T-helper 1 cell treated with Interleukin-12 subunit alpha and Interleukin-12 subunit beta and Interleukin-4 antibody, amounts not matched to agents 30 μg/mL and 1 μg/mL, for 36 hours (primary cell): Measurements from ENCODE around the gene HOXD13.

ENCODE experiments used
- H3K27ac Mint-ChIP-seq: one replicate; pipeline ENCODE4 v1.8.0; 2021; ENCODE audit warnings: mild to moderate bottlenecking, mixed read lengths
- H3K27me3 Mint-ChIP-seq: one replicate; pipeline ENCODE4 v1.8.0; 2021; ENCODE audit warnings: low read depth, mixed read lengths
- H3K36me3 Mint-ChIP-seq: one replicate; pipeline ENCODE4 v1.8.0; 2021; ENCODE audit warnings: low read depth, mixed read lengths
- H3K4me1 Mint-ChIP-seq: one replicate; pipeline ENCODE4 v1.8.0; 2021; ENCODE audit warnings: low read depth, mixed read lengths
- H3K4me3 Mint-ChIP-seq: one replicate; pipeline ENCODE4 v1.8.0; 2021; ENCODE audit warnings: mild to moderate bottlenecking, moderate library complexity, mixed read lengths
- H3K9me3 Mint-ChIP-seq: one replicate; pipeline ENCODE4 v1.8.0; 2021; ENCODE audit warnings: mixed read lengths

Gene HOXD13

DNA sequence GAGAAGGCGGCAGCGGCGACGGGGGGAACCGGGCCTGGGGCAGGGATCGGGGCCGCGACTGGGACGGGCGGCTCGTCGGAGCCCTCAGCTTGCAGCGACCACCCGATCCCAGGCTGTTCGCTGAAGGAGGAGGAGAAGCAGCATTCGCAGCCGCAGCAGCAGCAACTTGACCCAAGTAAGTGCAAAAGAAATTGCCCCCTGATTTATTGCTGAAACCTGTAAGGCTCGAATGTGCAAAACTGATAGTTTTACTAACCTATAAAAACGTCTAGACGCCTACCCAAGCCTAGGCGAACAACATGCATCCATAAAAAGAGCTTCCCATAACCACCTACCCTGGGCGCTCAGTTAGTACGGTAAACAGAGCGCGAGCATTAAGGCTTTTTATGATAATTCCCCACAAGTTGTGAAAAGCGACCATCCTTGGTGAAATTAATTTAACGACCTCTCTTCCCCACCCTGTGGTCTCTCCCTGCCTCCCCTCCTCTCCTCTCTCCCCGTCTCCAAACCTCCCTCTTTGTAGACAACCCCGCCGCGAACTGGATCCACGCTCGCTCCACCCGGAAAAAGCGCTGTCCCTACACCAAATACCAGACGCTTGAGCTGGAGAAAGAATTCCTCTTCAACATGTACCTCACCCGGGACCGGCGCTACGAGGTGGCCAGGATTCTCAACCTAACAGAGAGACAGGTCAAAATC, 31.0 kb downstream of the HOXD13 start:
- H3K27ac Mint-ChIP-seq, result peak overlapping the region; percentile 21
- peaks cover 2% of the 10 kb centered on the region for H3K36me3 Mint-ChIP-seq
- H3K27me3 Mint-ChIP-seq, result peaks cover 89% of the 10 kb centered on the region
- no peak overlapping the region for H3K4me3 Mint-ChIP-seq
- H3K9me3 Mint-ChIP-seq, result peaks cover 3% of the 10 kb centered on the region
- H3K4me1 Mint-ChIP-seq, result peaks cover 13% of the 10 kb centered on the region

DNA sequence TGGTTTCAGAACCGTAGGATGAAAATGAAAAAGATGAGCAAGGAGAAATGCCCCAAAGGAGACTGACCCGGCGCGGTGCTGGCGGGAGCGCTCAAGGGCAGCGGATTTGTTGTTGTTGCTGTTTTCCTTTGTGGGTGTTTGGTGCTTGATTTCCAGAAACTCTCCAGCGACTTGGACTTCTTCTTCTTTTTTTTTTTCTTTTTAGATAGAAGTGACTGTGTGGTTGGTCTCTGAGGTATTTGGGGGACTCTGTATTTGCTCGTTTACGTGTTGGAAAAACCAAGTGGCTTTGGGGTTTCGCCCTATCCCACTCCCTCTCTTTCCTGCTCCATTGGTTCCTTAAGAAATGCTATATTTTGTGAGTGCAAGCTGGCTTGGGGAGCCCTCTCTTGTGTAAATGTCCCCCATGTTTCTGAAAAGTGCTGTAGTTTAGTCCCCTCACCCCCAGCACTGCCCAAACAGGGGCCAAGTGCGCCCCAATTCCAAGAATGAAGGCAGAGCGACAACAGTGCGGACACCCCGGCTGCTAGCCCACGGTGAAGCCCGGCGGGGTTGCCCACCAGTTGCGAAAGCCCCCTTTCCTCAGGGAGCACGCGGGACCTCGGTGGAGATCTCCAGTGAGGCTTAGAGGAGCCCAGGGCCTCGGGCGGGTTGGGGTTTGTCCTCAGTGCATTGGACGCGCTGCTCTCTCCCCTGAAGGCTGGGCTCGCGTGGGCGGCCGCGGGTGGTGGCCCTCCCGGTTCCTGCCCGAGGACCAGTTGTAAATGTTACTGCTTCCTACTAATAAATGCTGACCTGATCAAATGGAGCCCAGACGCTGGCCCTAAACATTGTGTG, 31.8 kb downstream of the HOXD13 start:
- Mint-ChIP-seq H3K4me3 (no peak overlapping the region), H3K27me3 (peaks cover 89% of the 10 kb centered on the region), H3K4me1 (peaks cover 9% of the 10 kb centered on the region), H3K9me3 (no peaks in the 10 kb centered on the region), H3K36me3 (no peaks in the 10 kb centered on the region), H3K27ac (peak overlapping the region; percentile 36)

DNA sequence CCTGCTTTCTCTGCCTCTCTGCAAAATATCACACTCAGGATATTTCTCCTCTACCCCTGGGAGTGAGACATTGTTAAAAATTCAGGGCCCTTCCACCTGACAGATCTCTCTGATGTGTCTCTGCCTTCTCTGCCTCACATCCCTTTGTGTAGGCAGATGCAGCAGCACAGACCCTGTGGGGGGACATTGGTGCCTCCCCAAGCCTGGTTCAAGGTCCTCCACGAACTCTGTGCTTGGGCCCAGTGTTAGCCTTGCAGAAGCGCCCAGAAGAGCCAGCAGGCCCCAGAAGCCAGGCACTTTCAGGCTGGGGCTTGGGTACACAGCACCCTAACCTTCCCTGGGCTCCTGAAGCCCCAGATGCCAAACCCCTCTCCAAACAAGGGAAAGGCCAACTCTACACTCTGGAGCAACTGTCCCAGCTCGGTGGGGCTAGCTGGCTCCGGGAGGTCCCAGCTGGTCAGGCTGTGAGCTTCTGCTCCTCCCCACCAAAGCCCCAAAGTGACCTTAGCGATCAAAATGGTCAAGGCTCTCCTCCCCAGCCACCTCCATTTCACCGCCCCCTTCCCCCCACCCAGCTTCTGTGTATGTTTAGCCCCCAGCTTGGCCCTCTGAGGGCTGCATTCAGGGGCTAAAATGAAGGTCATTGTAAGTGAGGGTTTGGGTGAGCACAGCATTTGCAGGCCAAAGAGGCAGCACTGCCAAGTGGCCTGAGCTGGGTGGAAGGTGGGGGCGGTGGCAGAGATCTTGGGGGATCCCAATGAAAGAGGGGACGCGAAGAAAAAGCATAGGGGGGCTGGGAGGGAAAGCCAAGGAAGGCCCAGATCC, 32.6 kb downstream of the HOXD13 start:
- no peaks in the 10 kb centered on the region for H3K36me3 Mint-ChIP-seq
- H3K27ac Mint-ChIP-seq, result no peak overlapping the region
- no peak overlapping the region for H3K4me3 Mint-ChIP-seq
- H3K9me3 Mint-ChIP-seq, result no peaks in the 10 kb centered on the region
- peaks cover 7% of the 10 kb centered on the region for H3K4me1 Mint-ChIP-seq
- H3K27me3 Mint-ChIP-seq, result peaks cover 81% of the 10 kb centered on the region

DNA sequence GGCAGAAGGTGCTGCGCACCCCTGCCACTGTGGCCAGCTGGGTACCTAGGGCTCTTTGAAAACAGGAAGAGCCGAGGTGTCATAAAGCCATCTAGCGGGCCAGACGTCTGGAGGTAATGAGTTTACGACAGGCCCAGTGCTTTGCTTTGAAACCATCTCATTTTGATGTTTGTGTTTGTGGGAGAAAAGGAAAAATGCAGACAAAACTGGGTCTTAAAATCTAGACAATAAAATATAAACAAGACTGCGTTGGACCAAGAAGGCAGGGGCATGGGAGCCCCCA, 33.2 kb downstream of the HOXD13 start:
- no peaks in the 10 kb centered on the region for H3K36me3 Mint-ChIP-seq
- H3K4me1 Mint-ChIP-seq, result peaks cover 7% of the 10 kb centered on the region
- H3K4me3 Mint-ChIP-seq, result no peak overlapping the region
- H3K9me3 Mint-ChIP-seq, result no peaks in the 10 kb centered on the region
- H3K27ac Mint-ChIP-seq, result peak overlapping the region; percentile 13
- peaks cover 77% of the 10 kb centered on the region for H3K27me3 Mint-ChIP-seq

DNA sequence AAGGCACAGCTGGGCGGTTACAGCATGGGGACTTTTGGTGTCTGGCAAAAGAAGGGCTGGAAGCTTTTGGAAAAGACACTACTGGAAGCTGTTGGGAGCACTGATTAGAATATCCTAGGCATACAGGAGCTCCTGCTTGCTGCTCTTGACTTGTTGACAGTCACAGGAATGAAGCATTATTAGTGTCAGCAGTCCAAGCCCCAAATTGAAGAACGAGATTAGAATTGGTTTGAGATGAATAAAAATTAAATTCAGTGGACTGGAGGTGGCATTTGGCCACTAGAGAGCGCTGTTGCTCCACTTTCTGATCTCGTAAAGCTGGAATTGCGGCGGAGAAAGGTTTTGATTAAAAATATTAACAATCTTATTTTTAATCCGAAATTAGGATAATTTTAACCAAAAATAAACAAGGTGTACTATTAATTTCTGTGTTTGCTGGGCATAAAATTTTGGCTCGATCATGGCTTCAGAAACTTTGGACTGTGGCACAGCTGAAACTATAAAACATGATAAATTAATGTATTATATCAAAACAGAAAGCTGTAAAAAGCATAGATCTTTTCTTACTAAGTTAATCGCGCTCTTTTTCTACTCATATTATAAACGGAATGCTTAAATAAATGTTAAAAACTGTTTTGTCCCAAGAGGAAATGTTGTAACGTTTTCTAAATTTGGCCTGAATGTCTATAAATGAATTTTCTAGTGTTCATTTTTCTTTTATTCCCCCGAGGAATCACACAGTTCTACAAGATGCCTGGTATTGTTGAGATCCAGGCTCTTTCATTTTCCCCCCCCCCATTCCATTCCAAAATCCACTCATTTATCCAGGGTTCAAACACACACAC, 34.6 kb downstream of the HOXD13 start:
- Mint-ChIP-seq H3K4me1 (peaks cover 10% of the 10 kb centered on the region), H3K27me3 (peaks cover 82% of the 10 kb centered on the region), H3K36me3 (peaks cover 1% of the 10 kb centered on the region), H3K9me3 (no peaks in the 10 kb centered on the region), H3K27ac (peak overlapping the region; percentile 69), H3K4me3 (no peak overlapping the region)

DNA sequence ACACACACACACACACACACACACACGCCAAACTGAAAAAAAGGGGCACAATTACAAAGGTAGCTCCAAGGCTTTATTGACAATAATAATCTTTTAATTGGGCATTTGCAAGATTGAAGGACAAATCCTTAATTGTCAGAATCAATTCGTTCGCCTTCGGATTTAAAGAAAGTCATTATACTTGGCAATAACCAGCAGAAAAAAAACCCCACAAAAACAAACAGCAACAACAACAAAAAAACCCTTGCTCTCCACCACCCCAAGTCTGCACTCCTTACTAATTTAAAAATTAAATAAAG, 35.2 kb downstream of the HOXD13 start:
- Mint-ChIP-seq H3K9me3 (no peaks in the 10 kb centered on the region), H3K27me3 (peaks cover 84% of the 10 kb centered on the region), H3K4me3 (peak overlapping the region; percentile 25), H3K36me3 (peaks cover 1% of the 10 kb centered on the region), H3K4me1 (peaks cover 14% of the 10 kb centered on the region), H3K27ac (no peak overlapping the region)

DNA sequence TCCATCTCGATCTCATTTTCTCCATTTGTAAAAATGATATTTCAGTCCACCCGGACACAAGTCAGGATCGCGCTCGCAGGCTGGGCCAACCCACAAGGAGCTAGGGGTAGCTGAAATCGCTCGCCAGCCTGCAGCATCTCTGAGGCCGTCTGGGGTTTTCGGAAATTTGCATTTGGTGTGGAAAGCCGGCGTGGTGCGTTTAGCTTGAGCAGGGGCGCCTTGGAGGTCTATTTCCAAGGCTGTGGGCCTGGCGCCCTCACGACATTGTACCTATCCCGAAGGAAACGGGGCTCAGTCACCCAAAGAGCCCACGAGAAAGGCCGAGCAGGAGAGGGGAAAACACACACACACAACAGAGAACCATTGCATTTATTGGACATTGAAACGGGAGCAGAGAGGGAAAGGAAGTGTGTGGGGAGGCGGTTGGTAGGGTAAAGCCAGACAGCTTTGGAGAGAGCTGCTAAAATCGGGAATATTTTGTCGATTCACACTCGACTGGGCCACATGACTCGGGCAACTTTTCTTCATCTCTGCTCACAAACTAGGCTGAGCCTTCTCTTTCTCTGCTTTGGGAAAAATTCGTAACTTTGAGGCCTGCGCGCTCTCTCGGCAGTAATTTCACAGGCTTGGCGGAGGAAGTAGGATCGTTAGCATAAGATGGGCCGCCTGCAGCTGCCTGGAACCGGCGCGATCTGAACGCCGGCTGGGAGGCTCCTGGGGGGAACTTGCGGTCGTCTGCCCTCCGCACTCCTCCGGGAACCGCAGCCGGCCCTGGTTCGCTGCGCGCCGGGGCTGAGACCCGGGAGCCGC, 35.9 kb downstream of the HOXD13 start:
- H3K4me3 Mint-ChIP-seq, result peak overlapping the region; percentile 25

DNA sequence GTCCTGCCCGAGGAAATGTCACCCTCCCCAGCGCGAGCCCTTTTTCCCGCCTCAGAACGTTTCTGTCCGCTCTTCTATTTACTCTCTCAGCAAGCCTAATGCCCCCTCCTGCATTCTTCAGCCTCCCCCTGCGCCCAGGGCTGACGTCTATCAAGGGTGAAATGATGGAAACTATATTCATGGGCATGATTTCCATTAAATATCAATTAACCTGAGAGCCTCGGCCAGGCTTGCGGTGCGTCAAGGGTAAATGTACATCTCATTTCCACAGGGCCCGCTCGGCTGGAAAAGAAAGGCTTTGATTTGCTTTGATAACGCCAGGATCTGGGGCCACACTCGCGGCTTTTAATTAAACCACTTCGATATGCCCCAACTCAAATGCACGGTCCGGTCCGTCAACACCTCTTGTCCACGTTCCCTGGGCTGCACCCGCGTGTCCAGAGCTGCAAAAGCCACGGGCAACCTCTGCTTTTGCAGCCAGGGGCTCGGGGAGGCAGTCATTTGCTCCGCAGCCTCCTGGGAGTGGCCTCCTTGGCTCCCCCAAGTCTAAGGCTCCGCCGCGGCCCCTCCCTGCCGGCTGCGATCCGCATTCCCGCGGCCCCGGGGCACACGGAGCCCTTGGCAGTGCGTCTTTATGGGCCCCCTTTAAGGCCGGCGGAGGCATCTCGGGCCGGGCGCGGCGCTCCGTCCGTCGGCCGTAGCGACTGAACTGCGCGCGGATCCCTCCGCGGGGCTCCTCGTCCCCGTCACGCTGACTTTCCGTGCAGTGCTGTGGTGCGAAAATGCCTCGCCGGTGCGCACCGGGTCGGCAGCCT, 36.7 kb downstream of the HOXD13 start, which contains the start of gene HOXD8:
Gene HOXD8 (plus strand): TSS at position 724 of the 815 bp plus-strand sequence. CDS start 662 bp downstream, outside the sequence.
- peaks cover 14% of the 10 kb centered on the region for H3K4me1 Mint-ChIP-seq
- H3K27ac Mint-ChIP-seq, result peak within 1 kb of the TSS; percentile 88
- H3K4me3 Mint-ChIP-seq, result no peak within 1 kb of the TSS
- no peaks in the 10 kb centered on the region for H3K9me3 Mint-ChIP-seq
- peaks cover 1% of the 10 kb centered on the region for H3K36me3 Mint-ChIP-seq
- H3K27me3 Mint-ChIP-seq, result peaks cover 87% of the 10 kb centered on the region

More for the DNA sequence above, 35.9 kb downstream of the HOXD13 start:
- peaks cover 1% of the 10 kb centered on the region for H3K36me3 Mint-ChIP-seq
- peaks cover 87% of the 10 kb centered on the region for H3K27me3 Mint-ChIP-seq
- H3K27ac Mint-ChIP-seq, result peak overlapping the region; percentile 86
- H3K4me1 Mint-ChIP-seq, result peaks cover 14% of the 10 kb centered on the region
- no peaks in the 10 kb centered on the region for H3K9me3 Mint-ChIP-seq

DNA sequence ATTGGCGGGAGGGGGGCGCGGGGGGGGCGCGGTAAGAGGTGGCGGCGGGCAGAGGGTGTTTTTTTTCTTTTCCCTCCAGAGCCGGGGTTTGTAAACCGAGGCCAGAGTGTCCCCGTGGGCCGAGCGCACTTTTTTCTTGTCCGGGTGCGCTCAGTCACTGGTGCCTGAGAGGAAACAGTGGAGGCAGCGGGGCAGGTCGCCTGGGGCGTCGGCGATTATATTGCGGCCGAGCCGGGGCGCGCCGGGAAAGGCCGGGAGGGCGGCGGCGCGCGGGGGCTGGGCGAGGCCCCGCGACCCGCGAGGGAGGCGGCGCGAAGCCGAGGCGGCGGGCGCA, 37.3 kb downstream of the HOXD13 start:
- Mint-ChIP-seq H3K27me3 (peaks cover 87% of the 10 kb centered on the region), H3K4me3 (no peak overlapping the region), H3K4me1 (peaks cover 14% of the 10 kb centered on the region), H3K27ac (no peak overlapping the region), H3K9me3 (no peaks in the 10 kb centered on the region), H3K36me3 (peaks cover 1% of the 10 kb centered on the region)

DNA sequence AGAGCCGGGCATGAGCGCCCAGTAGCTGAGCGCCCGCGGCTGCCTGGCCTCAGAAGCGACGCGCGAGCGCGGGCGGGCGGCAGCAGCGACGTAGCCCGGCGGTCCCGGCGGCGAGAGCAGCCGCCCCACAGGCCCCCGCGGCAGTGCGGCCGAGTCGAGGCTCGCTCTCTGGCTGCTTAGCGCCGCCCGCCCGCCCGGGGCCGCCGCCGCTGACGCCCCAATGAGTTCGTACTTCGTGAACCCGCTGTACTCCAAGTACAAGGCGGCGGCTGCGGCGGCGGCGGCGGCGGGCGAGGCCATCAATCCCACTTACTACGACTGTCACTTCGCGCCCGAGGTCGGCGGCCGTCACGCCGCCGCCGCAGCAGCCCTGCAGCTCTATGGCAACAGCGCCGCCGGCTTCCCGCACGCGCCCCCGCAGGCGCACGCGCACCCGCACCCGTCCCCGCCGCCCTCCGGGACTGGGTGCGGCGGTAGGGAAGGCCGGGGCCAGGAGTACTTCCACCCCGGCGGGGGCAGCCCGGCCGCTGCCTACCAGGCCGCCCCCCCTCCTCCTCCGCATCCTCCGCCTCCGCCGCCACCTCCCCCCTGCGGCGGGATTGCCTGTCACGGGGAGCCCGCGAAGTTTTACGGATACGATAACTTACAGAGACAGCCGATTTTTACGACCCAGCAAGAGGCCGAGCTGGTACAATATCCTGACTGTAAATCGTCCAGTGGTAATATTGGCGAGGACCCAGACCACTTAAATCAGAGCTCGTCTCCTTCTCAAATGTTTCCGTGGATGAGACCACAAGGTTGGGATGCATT, 37.8 kb downstream of the HOXD13 start:
- H3K4me1 Mint-ChIP-seq, result peaks cover 14% of the 10 kb centered on the region
- H3K27ac Mint-ChIP-seq, result peak overlapping the region; percentile 88
- peak overlapping the region; percentile 52 for H3K4me3 Mint-ChIP-seq
- H3K27me3 Mint-ChIP-seq, result peaks cover 87% of the 10 kb centered on the region
- peaks cover 1% of the 10 kb centered on the region for H3K36me3 Mint-ChIP-seq
- no peaks in the 10 kb centered on the region for H3K9me3 Mint-ChIP-seq

DNA sequence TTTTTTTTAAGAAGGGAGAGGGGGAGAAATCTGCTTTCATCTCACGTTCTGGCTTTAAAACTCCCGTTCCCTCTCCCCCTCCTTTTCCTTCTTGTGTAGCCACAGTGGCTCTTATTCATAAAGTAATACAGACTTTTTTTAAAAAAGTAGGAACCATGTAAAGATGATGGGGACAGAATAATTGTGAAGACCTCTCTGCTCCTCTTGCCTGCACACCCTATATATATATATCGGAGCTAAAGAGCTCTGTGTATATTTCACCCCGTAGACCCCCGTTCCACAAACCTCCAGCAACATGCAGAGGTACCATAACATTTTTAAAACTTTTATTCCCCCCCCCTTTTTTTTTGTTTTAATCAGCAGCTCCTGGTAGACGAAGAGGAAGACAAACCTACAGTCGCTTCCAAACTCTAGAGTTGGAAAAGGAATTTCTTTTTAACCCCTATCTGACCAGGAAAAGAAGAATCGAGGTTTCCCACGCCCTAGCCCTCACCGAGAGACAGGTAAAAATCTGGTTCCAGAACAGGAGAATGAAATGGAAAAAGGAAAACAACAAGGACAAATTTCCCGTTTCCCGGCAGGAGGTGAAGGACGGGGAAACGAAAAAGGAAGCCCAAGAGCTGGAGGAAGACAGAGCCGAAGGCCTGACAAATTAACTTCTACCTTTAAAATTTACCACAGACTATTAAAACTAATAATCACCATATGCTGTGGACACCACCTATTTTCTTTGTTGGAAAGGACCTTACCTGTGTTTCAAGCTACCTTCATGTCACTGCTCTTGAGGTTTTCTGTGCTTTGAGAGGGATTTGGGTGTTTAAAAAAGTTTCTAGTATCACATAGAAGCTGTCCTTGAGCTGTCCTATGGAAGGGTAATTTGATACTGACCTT, 38.7 kb downstream of the HOXD13 start:
- peaks cover 17% of the 10 kb centered on the region for H3K4me1 Mint-ChIP-seq
- H3K4me3 Mint-ChIP-seq, result peak overlapping the region; percentile 52
- H3K36me3 Mint-ChIP-seq, result peaks cover 1% of the 10 kb centered on the region
- H3K27ac Mint-ChIP-seq, result peak overlapping the region; percentile 88
- no peaks in the 10 kb centered on the region for H3K9me3 Mint-ChIP-seq
- peaks cover 87% of the 10 kb centered on the region for H3K27me3 Mint-ChIP-seq

DNA sequence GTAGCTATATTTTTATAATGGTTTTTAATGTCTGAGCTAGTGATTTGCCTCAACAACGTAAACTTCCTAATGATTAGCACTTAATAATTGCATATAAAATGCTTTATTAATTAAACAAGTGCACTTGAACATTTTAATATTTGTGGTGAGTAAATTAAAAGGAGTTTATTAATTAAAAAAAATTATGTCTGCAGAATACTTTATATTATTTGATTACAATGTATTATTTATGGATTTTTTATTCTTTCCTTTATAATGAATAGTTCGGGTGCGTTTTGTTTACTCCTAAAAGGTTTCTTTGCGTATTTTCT, 39.3 kb downstream of the HOXD13 start:
- H3K27ac Mint-ChIP-seq, result no peak overlapping the region
- peaks cover 17% of the 10 kb centered on the region for H3K4me1 Mint-ChIP-seq
- H3K27me3 Mint-ChIP-seq, result peaks cover 85% of the 10 kb centered on the region
- peaks cover 1% of the 10 kb centered on the region for H3K36me3 Mint-ChIP-seq
- H3K9me3 Mint-ChIP-seq, result no peaks in the 10 kb centered on the region
- no peak overlapping the region for H3K4me3 Mint-ChIP-seq
